ENCODE measurements around the gene CDC37L1.

DNA sequence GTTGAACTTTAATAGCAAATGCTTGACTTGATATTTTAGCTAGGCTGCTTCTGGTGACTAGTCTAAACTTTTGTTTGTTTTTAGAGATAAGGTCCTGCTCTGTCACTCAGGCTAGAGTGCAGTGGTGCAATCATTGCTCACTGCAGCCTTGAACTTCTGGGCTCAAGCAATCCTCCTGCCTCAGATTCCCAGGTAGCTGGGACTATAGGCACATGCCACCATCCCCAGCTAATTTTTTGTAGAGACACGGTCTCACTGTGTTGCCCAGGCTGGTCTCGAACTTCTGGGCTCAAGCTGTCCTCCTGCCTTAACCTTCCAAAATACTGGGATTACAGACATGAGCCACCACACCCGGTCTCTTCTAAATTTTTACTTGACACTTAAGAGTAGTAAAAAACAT lies 20.7 kb downstream of the CDC37L1 start:
- no peak for TF ChIP-seq EZH2phosphoT487 (IDR thresholded peaks at IDR 0.05; ENCODE audit: insufficient read depth, low read depth)
- no peak for TF ChIP-seq EZH2 (IDR thresholded peaks at IDR 0.05; ENCODE audit: insufficient read depth, poor library complexity, severe bottlenecking)
